Stomach (tissue), 9 donors: ENCODE results near the gene ACTN3. TPM values are rescaled to one million over a fixed set of nuclear protein-coding genes. Genes with fewer than 3 reads are reported as not detected.

Source experiments
- DNase-seq, 2 donors: peaks; one replicate each; pipeline versions ENCODE4 v3.0.0 to v3.0.0-alpha.2; 2013 to 2019
- H3K27ac ChIP-seq, 5 donors: fragments of 200-600 bp in 4 of 5; sonication (generic) in 4 of 5; one replicate each; pipeline ENCODE4 v1.5.1; 2013 to 2019; ENCODE audit warnings: mild to moderate bottlenecking in 1 of 5, moderate library complexity in 1 of 5
- H3K27me3 ChIP-seq, 3 donors: fragments of 200-600 bp; sonication (generic); one replicate each; pipeline ENCODE4 v1.5.1; 2017 to 2019; ENCODE audit warnings: mixed run types in 1 of 3
- H3K36me3 ChIP-seq, 4 donors: fragments of 200-600 bp; sonication (generic); 1 replicate in 3 of 4; 2 replicates in 1 of 4; pipeline ENCODE4 v1.5.1; 2016 to 2019
- H3K4me1 ChIP-seq, 4 donors: fragments of 200-600 bp; sonication (generic); one replicate each; pipeline ENCODE4 v1.5.1; 2016 to 2019
- H3K4me3 ChIP-seq, 4 donors: fragments of 200-600 bp; sonication (generic) in 3 of 4; one replicate each; pipeline ENCODE4 v1.5.1; 2016 to 2019; ENCODE audit warnings: mild to moderate bottlenecking in 1 of 4
- H3K9me3 ChIP-seq, 4 donors: fragments of 200-600 bp; sonication (generic); one replicate each; pipeline ENCODE4 v1.5.1; 2016 to 2019
- EP300 ChIP-seq: sonication (generic); formaldehyde crosslinking; IDR thresholded peaks from one replicate; pipeline ENCODE4 v1.6.1; 2017; ENCODE audit warnings: antibody characterized with exemption
- POLR2A ChIP-seq, 4 donors: fragments of 450-650 bp; IDR thresholded peaks; one replicate each; pipeline ENCODE4 v1.6.1; 2016; ENCODE audit warnings: antibody characterized with exemption in 4 of 4, control low read depth in 2 of 4, mild to moderate bottlenecking in 1 of 4, moderate library complexity in 1 of 4
- POLR2AphosphoS5 ChIP-seq, 3 donors: sonication (generic); formaldehyde crosslinking; IDR thresholded peaks; one replicate each; pipeline ENCODE4 v1.6.1; 2016; ENCODE audit warnings: antibody characterized with exemption in 3 of 3
- WGBS, 5 donors: extraction: QIAGEN DNeasy Blood & Tissue Kit in 3 of 5; methylation state at CpG; one replicate each; pipeline versions ENCODE4 v1.1.5 to v1.1.7; 2013 to 2018; 5-methylcytosine and 5-hydroxymethylcytosine counted together
- intact Hi-C: fragments of 100-400 bp; cut with DNase I; formaldehyde crosslinking; loops from one replicate; pipeline ENCODE4 v1.15.1; 2023; ENCODE audit warnings: low total_unique reads
- polyA plus RNA-seq, 3 donors: library from polyadenylated mRNA; stranded (reverse); fragments of 200-250 nt; gene quantifications; one replicate each; pipeline ENCODE4 v1.2.3, GENCODE V29; 2013
- total RNA-seq, 5 donors: library from RNA; depleted of rRNA; stranded (reverse); fragments of >200 nt; gene quantifications; one replicate each; pipeline versions ENCODE4 v1.1.0 to v1.2.3, GENCODE V29; 2014 to 2016
- TF ChIP-seq, protein P1 (sequence below), 7 experiments: fragments of 450-650 bp in 4 of 7; fragments of 200-600 bp in 3 of 7; sonication (generic) in 3 of 7; IDR thresholded peaks; one replicate each; pipeline ENCODE4 v1.5.1; 2016 to 2019; ENCODE audit warnings: antibody characterized with exemption in 7 of 7, control low read depth in 2 of 7, mild to moderate bottlenecking in 1 of 7
- donor health status: healthy with polysubstance abuse.
- donor health status: Bipolar disorder and iron deficiency.
- donor health status: healthy.

ACTN3 gene
- total and polyA plus RNA-seq, 8 donors: 0.03 to 0.92 TPM; not detected in 6

DNA sequence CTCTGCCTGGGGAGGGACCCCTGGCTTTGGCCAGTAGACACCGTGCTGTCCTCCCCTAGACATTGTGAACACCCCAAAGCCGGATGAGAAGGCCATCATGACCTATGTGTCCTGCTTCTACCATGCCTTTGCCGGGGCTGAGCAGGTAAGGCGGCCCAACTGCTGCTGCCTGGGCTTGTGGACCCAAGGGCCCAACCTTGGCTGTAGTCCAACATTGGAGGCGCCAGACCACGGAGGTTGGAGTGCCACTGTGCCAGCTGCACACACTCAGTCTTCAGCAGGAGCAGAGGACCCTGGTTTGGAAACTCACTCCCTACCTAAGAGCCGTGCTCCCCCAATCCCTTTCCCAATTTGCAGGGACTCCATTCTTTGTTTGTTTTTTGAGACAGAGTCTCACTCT, 9.4 kb downstream of the ACTN3 start:
- Histone ChIP-seq H3K9me3 (no peaks in the 10 kb centered on the region), H3K27ac (no peak overlapping the region), H3K4me3 (no peak overlapping the region), H3K27me3 (peaks cover 0 to 22% (median 18%) of the 10 kb centered on the region in 3 donors), H3K36me3 (no peaks in the 10 kb centered on the region), H3K4me1 (peaks cover 9 to 12% (median 11%) of the 10 kb centered on the region in 4 donors)
- WGBS, 5 donors: 72 to 86% (median 79%) methylated on average over 7 of the region's 7 CpGs
- DNase-seq: peak in 1 of 2 donors; percentile 3
- TF ChIP-seq POLR2AphosphoS5 (IDR thresholded peaks at IDR 0.05): no peak
- no peak for TF ChIP-seq POLR2A (IDR thresholded peaks at IDR 0.05)
- TF ChIP-seq EP300: no peak
- TF ChIP-seq, protein P1, sequence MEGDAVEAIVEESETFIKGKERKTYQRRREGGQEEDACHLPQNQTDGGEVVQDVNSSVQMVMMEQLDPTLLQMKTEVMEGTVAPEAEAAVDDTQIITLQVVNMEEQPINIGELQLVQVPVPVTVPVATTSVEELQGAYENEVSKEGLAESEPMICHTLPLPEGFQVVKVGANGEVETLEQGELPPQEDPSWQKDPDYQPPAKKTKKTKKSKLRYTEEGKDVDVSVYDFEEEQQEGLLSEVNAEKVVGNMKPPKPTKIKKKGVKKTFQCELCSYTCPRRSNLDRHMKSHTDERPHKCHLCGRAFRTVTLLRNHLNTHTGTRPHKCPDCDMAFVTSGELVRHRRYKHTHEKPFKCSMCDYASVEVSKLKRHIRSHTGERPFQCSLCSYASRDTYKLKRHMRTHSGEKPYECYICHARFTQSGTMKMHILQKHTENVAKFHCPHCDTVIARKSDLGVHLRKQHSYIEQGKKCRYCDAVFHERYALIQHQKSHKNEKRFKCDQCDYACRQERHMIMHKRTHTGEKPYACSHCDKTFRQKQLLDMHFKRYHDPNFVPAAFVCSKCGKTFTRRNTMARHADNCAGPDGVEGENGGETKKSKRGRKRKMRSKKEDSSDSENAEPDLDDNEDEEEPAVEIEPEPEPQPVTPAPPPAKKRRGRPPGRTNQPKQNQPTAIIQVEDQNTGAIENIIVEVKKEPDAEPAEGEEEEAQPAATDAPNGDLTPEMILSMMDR (IDR thresholded peaks at IDR 0.05): no peak
- intact Hi-C loops: no loop called here

DNA sequence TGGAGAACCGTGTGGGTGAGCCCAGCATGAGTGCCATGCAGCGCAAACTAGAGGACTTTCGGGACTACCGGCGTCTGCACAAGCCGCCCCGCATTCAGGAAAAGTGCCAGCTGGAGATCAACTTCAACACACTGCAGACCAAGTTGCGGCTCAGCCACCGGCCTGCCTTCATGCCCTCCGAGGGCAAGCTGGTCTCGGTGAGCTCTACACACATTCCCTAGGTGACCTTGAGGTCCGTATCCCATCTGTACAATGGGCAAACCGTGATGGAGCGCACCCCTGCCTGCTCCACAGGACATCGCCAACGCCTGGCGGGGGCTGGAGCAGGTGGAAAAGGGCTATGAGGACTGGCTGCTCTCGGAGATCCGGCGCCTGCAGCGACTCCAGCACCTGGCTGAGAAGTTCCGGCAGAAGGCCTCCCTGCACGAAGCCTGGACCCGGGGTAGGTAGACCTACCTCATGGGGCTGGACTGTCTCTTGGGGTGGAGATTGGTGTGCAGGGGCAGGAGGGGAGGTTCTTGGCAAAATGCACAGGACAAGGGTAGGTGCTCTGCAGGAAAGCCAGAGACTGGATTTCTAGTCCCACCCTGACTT, 11.1 kb downstream of the ACTN3 start:
- Histone ChIP-seq H3K27ac (no peak overlapping the region), H3K4me3 (no peak overlapping the region), H3K9me3 (no peaks in the 10 kb centered on the region), H3K36me3 (peaks cover 0 to 5% (median 0%) of the 10 kb centered on the region in 4 donors), H3K4me1 (peaks cover 9 to 12% (median 11%) of the 10 kb centered on the region in 4 donors), H3K27me3 (peaks cover 0 to 22% (median 18%) of the 10 kb centered on the region in 3 donors)
- 90 to 94% (median 93%) methylated on average over 11 to 24 of the region's 24 CpGs for WGBS, 5 donors
- DNase-seq: peak in 1 of 2 donors; percentile 2
- TF ChIP-seq EP300 (no peak), POLR2AphosphoS5 (IDR thresholded peaks at IDR 0.05) (no peak)
- intact Hi-C loops: no loop called here

DNA sequence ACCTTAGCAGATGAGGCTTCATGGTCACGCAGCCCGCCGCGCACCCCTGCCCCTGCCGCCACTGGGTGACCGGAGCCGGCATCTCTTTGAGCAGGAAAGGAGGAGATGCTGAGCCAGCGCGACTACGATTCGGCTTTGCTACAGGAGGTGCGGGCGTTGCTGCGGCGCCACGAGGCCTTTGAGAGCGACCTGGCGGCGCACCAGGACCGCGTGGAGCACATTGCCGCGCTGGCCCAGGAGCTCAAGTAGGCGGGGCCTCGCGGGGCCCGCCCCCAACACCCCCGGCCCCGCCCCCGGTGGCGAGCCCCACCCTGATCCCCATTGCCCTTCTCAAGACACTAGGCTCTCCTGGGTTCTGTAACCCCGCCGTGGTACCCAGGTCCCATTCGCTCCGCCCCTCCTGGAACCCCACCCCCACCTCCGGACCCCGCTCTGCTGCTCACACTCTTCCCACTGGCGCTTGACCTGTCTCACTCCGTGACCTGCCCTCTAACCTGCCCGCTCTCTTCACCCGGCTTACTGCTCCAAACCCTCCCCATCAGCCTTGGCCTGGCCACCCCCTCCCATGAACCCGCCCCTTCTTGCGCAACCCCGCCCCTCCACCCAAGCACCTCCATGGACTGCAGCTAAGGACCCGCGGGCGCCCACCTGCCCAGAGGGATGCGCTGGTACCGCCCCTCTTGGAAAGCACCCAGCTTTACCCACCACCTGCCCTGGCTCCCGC, 12.6 kb downstream of the ACTN3 start:
- H3K4me3 ChIP-seq: peak overlapping the region in 2 of 4 donors; percentile 0 to 34
- TF ChIP-seq POLR2A (IDR thresholded peaks at IDR 0.05): no peak
- TF ChIP-seq POLR2AphosphoS5 (IDR thresholded peaks at IDR 0.05): no peak
- TF ChIP-seq EP300: no peak
- TF ChIP-seq, protein P1 (IDR thresholded peaks at IDR 0.05): no peak
- intact Hi-C loops: no loop called here
- no peak overlapping the region for H3K27ac ChIP-seq
- DNase-seq: peak; percentile 33 to 66
- H3K27me3 ChIP-seq: peaks cover 0 to 22% (median 18%) of the 10 kb centered on the region in 3 donors
- H3K36me3 ChIP-seq: peaks cover 0 to 20% (median 8%) of the 10 kb centered on the region in 4 donors
- no peaks in the 10 kb centered on the region for H3K9me3 ChIP-seq
- WGBS, 5 donors: 10 to 16% (median 13%) methylated on average over 27 to 50 of the region's 50 CpGs
- peaks cover 9 to 12% (median 11%) of the 10 kb centered on the region in 4 donors for H3K4me1 ChIP-seq

DNA sequence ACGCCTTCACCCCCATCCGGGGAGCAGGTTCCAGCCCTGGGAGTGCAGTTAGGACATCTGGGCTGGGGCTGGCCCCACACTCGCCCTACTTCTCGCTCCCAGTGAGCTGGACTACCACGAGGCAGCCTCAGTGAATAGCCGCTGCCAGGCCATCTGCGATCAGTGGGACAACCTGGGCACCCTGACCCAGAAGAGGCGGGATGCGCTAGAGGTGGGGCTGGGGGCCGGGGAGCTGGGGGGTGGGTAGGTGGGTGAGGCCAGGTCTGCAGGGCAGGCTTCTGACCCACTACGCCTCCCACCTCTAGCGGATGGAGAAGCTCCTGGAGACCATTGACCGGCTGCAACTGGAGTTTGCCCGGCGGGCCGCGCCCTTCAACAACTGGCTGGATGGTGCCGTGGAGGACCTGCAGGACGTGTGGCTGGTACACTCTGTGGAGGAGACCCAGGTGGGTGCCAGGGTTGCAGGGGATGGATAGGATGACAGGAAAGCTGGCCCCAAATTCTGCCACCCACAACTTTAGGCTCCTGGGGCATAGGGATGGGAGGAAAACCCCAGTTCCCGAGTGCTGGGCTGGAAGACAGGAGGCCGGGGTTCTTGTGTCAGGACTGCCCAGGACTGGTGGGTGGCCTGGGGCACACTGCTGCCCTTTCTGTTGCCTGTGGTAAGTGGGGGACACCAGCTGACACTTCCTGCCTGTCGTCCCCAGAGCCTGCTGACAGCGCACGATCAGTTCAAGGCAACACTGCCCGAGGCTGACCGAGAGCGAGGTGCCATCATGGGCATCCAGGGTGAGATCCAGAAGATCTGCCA, 13.4 kb downstream of the ACTN3 start:
- Histone ChIP-seq H3K9me3 (no peaks in the 10 kb centered on the region), H3K27me3 (peaks cover 0 to 22% (median 18%) of the 10 kb centered on the region in 3 donors), H3K4me1 (peaks cover 9 to 12% (median 11%) of the 10 kb centered on the region in 4 donors), H3K36me3 (peaks cover 0 to 27% (median 14%) of the 10 kb centered on the region in 4 donors), H3K27ac (no peak overlapping the region), H3K4me3 (no peak overlapping the region)
- 61 to 74% (median 68%) methylated on average over 16 to 27 of the region's 27 CpGs for WGBS, 5 donors
- TF ChIP-seq POLR2AphosphoS5 (IDR thresholded peaks at IDR 0.05): no peak
- TF ChIP-seq EP300: no peak
- TF ChIP-seq, protein P1 (IDR thresholded peaks at IDR 0.05): no peak
- TF ChIP-seq POLR2A (IDR thresholded peaks at IDR 0.05): no peak
- intact Hi-C loops: no loop called here
- DNase-seq: peak in 1 of 2 donors; percentile 2
